ENCODE results near the gene CUTA.
"Not testable (repeated sequence)": the region's sequence is repeated elsewhere in the genome, so short reads cannot be mapped to it uniquely, and the experiment has no call there.

CUTA gene

DNA sequence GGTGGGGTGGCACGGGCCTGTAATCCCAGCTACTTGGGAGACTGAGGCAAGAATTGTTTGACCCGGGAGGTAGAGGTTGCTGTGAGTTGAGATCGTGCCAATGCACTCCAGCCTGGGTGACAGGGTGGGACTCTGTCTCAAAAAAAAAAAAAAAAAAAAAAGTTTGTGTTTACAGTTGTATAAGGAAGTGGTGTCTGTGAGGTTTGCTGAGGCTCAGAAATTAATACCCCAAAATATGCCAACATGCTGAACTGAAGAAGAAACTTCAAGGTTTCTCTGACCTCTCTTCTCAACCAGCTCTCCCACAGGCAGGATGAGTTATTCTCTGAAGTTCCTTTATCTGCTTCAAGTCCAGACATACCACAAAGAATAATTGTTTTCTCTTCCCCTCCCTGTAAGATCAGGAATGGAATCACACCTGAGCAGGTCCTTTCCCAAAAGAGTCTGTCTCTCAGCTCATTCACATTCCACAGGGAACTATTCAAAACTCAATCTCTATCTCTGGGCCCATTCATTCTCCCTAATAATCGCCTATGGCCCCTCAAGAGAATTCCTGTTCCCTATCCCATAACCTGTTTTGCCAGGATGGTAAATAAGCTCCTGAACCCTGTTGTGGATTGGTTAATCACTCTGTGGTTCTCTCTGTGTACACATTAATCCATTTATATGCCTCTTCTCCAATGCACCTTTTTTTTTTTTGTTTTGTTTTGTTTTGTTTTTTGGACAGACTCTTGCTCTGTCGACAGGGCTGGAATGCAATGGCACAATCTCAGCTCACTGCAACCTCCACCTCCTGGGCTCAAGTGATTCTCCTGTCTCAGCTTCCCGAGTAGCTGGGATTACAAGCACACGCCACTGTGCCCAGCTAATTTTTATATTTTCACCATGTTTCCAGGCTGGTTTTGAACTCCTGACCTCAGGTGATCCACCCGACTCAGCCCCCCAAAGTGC, 43.7 kb downstream of the CUTA start:
- in situ Hi-C loops (cut with MboI; ENCODE audit: low sequenced_read_pairs) = no loop called here

DNA sequence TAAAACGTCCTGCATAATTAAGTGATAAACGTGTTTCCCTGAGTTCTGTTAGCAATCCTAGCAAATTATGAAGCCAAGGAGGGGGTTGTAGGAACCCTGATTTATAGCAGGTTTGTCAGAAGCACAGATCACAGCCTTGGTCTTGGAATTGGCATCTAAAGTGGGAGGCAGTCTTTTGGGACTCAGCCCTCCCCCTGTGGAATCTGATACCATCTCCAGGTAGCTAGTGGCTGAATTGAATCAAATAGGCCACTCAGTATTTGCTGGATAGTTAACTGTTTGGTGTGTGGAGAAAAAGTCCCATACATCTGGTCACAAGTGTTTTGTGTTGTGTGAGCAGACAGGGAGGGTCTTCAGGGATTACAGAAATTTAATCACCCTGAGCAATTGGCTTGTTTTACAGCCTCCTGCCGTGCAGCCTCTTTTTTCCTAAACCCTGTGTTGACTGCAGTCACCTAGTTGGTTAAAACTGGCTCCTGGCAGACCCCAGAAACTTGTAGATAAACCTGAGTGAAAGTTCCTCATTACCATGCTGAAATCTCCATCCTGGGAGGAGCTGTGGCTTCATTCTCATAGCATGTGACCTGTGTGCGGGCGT, 45.3 kb downstream of the CUTA start:
- in situ Hi-C loops (cut with MboI; ENCODE audit: low sequenced_read_pairs) = no loop called here

- in situ Hi-C loops (cut with MboI; ENCODE audit: low sequenced_read_pairs) = not testable (repeated sequence)
Observed at GRCh38 chr6:33371901-33372300, 46.0 kb downstream of the CUTA start.

DNA sequence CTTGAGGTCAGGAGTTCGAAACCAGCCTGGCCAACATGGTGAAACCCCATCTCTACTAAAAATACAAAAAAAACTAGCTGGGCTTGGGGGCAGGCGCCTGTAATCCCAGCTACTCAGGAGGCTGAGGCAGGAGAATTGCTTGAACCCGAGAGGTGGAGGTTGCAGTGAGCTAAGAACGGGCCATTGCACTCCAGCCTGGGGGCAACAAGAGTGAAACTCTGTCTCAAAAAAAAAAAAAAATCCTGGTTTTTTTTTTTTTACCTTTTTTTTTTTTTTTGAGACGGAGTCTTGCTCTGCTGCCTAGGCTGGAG, 50.2 kb downstream of the CUTA start:
- in situ Hi-C loops (cut with MboI; ENCODE audit: low sequenced_read_pairs) = not testable (repeated sequence)

DNA sequence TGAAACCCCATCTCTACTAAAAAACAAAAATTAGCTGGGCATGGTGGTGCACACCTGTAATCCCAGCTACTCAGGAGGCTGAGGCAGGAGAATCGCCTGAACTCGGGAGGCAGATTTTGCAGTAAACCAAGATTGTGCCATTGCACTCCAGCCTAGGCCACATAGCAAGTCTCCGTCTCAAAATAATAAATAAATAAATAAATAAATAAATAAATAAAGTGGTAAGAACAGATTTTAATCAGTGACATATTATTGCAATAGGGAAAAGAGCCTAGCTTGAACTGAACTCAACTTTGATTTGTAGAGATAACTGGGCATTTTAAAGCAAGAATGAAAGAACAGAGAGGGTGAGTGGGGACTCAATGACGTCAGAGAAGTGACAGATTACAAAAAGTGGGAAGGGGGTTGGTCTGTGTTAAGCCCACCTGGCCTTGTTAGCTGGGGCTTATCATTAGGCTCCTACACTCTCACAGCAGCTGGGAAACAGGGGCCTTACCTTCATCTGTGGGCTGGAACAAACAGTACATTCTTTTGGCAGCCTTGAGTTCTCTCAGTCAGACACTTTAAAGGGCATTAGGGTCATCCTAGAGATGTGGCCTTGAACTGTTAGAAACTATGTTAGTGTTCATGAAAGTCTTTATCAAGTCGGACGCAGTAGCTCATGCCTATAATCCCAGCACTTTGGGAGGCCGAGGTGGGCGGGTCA, 50.7 kb downstream of the CUTA start:
- in situ Hi-C loops (cut with MboI; ENCODE audit: low sequenced_read_pairs) = no loop called here
